ENCODE results near the gene TM4SF1. TPM values are rescaled to one million over a fixed set of nuclear protein-coding genes. Genes with fewer than 3 reads are reported as not detected.
"Not testable (repeated sequence)": the region's sequence is repeated elsewhere in the genome, so short reads cannot be mapped to it uniquely, and the experiment has no call there.

Gene TM4SF1
- total RNA-seq, 4 donors from 2014 or later, result 15.2 to 55.3 (median 25.8) TPM

- H3K36me3 ChIP-seq, result no peaks in the 10 kb centered on the region
Measured at GRCh38 chr3:149384167-149384566, 6.7 kb upstream of the TM4SF1 start.

DNA sequence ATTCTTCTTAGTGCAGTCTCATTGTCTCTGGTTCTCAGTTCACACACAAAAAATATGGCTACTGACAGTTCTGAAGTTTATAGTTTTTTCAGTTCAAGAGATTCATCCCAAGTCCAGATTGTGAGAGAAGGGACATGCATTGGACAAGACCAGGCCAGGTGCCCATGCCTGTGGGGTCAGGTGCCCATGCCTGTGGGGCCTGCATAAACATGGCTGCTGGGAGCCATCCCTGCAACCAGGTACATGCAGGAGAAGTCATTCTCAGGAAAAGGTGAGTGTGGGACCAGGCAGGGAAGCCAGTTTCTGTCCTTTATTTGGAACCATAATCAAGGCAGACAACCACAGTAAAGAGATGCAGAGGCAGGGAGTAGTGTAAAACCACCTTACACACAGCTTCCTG, 6.3 kb upstream of the TM4SF1 start:
- Histone ChIP-seq H3K4me3 (no peak overlapping the region), H3K4me1 (peaks cover 0 to 8% (median 0%) of the 10 kb centered on the region in 4 donors), H3K36me3 (no peaks in the 10 kb centered on the region), H3K27ac (no peak overlapping the region), H3K9me3 (no peaks in the 10 kb centered on the region), H3K27me3 (no peaks in the 10 kb centered on the region)
- TF ChIP-seq POLR2A (IDR thresholded peaks at IDR 0.05), result no peak
- no peak for TF ChIP-seq CTCF (IDR thresholded peaks at IDR 0.05)
- DNase-seq, result no peak

More at GRCh38 chr3:149384167-149384566, 6.7 kb upstream of the TM4SF1 start:
- H3K27ac ChIP-seq, result no peak overlapping the region
- no peak for DNase-seq
- H3K4me3 ChIP-seq, result no peak overlapping the region
- peaks cover 0 to 6% (median 0%) of the 10 kb centered on the region in 4 donors for H3K4me1 ChIP-seq
- H3K9me3 ChIP-seq, result no peaks in the 10 kb centered on the region
- TF ChIP-seq CTCF (IDR thresholded peaks at IDR 0.05) (no peak), POLR2A (IDR thresholded peaks at IDR 0.05) (no peak)
- H3K27me3 ChIP-seq, result no peaks in the 10 kb centered on the region

GRCh38 chr3:149382518-149382917, 5.1 kb upstream of the TM4SF1 start:
- H3K4me1 ChIP-seq, result peaks cover 0 to 16% (median 0%) of the 10 kb centered on the region in 4 donors
- H3K4me3 ChIP-seq, result no peak overlapping the region
- H3K27me3 ChIP-seq, result no peaks in the 10 kb centered on the region
- H3K9me3 ChIP-seq, result no peaks in the 10 kb centered on the region
- TF ChIP-seq CTCF (IDR thresholded peaks at IDR 0.05) (no peak), POLR2A (IDR thresholded peaks at IDR 0.05) (no peak)
- no peak for DNase-seq
- no peaks in the 10 kb centered on the region for H3K36me3 ChIP-seq
- H3K27ac ChIP-seq, result no peak overlapping the region

- Histone ChIP-seq H3K9me3 (no peaks in the 10 kb centered on the region), H3K4me1 (peaks cover 0 to 15% (median 0%) of the 10 kb centered on the region in 4 donors), H3K27me3 (no peaks in the 10 kb centered on the region), H3K36me3 (no peaks in the 10 kb centered on the region), H3K4me3 (no peak overlapping the region), H3K27ac (no peak overlapping the region)
- TF ChIP-seq POLR2A (IDR thresholded peaks at IDR 0.05), result no peak
- no peak for TF ChIP-seq CTCF (IDR thresholded peaks at IDR 0.05)
- DNase-seq, result no peak
Measured at GRCh38 chr3:149382101-149382467, 4.6 kb upstream of the TM4SF1 start.

DNA sequence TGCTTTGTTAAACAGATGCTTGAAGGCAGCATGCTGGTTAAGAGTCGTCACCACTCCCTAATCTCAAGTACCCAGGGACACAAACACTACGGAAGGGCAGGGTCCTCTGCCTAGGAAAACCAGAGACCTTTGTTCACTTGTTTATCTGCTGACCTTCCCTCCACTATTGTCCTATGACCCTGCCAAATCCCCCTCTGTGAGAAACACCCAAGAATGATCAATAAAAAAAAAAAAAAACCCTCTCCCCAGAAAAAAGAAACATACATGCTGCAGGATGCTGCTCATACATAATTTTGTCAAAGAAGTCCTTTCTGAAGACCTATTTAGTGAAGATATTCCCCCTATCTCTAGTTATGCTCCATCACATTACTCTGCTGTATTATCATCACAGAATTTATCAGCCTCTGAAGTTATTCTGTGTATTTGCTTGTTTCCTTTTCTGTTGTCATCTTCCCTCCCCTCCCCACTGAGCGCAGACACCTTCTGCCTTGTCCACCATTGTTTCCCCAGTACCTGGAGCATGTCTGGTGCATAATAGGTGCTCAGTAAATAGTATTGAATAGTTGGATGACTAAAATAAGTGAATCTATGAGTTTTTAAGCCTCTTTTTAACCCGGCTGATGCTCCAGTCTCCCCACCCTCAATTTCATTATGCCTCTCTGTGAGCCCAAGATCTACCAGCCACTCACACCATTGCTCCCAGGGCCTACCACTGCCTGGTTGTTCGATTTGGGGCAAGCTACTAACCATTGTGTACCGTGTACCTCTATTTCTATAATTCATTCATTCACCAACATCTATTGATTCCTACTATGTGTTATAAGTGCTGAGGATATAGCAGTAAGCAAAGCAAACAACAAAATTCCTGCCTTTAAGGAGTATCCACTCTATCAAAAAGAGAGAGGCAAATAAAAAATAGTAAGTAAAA, 4.0 kb upstream of the TM4SF1 start:
- DNase-seq, result no peak
- Histone ChIP-seq H3K27ac (peak overlapping the region in 1 of 4 donors; percentile 1), H3K9me3 (no peaks in the 10 kb centered on the region), H3K36me3 (no peaks in the 10 kb centered on the region), H3K4me1 (peaks cover 0 to 15% (median 0%) of the 10 kb centered on the region in 4 donors), H3K27me3 (no peaks in the 10 kb centered on the region), H3K4me3 (no peak overlapping the region)
- TF ChIP-seq CTCF (IDR thresholded peaks at IDR 0.05), result no peak
- no peak for TF ChIP-seq POLR2A (IDR thresholded peaks at IDR 0.05)

DNA sequence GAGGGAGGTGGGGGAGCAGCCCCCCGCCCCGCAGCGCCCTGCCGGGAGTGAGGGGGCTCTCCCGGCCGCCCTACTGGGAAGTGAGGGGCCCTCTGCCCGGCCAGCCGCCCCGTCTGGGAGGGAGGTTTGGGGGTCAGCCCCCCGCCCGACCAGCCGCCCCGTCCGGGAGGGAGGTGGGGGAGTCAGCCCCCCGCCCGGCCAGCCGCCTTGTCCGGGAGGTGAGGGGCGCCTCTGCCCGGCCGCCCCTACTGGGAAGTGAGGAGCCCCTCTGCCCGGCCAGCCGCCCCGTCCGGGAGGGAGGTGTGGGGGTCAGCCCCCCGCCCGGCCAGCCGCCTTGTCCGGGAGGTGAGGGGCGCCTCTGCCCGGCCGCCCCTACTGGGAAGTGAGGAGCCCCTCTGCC, 2.8 kb upstream of the TM4SF1 start:
- H3K4me3 ChIP-seq, H3K36me3 ChIP-seq, DNase-seq, H3K9me3 ChIP-seq, H3K27ac ChIP-seq, H3K27me3 ChIP-seq: not testable (repeated sequence)
- H3K4me1 ChIP-seq, result peaks cover 0 to 15% (median 0%) of the 10 kb centered on the region in 4 donors

Data from Peyer's patch (tissue), 4 donors.